H1 (cell line): ENCODE measurements around the gene CCDC88C. TPM values are rescaled to one million over a fixed set of nuclear protein-coding genes. Genes with fewer than 3 reads are reported as not detected.

ENCODE experiments used
- CTCF ChIA-PET: fragments of 300-600 bp; sonication (Branson Sonifier 250); formaldehyde crosslinking; loops from one replicate; lab custom pipeline; 2021; ENCODE audit not compliant: partially characterized antibody; lab: Charles Lee
- POLR2A ChIA-PET: fragments of 300-600 bp; sonication (Branson Sonifier 250); formaldehyde crosslinking; loops from one replicate; lab custom pipeline; 2021; ENCODE audit warnings: inconsistent platforms; ENCODE audit not compliant: partially characterized antibody; lab: Charles Lee
- DNase-seq, 2 experiments: peaks; one replicate each; pipeline versions ENCODE4 v3.0.0 to v3.0.0-alpha.2; 2010 to 2022; ENCODE audit warnings: low spot score in 2 of 2, low read depth in 1 of 2, mixed read lengths in 1 of 2
- FAIRE-seq: peaks from 2 replicates; lab custom pipeline; 2011; peaks lifted over from hg19 to GRCh38; lab: Jason Lieb, UNC
- H2AFZ ChIP-seq: 2 replicates; pipeline ENCODE4 v1.8.1; 2012; ENCODE audit warnings: low read length, inconsistent platforms
- H2AK5ac ChIP-seq: 2 replicates; pipeline ENCODE4 v1.6.1; 2013; ENCODE audit warnings: low read depth, low read length
- H2BK120ac ChIP-seq: replicated peaks from 2 replicates; pipeline ENCODE3; 2013; ENCODE audit warnings: low read depth, low read length, inconsistent platforms
- H2BK12ac ChIP-seq: 2 replicates; pipeline ENCODE4 v1.6.1; 2013; ENCODE audit warnings: low read depth, low read length
- H2BK15ac ChIP-seq: 2 replicates; pipeline ENCODE4 v1.6.1; 2013; ENCODE audit warnings: low read length
- H2BK20ac ChIP-seq: 2 replicates; pipeline ENCODE4 v1.6.1; 2013; ENCODE audit warnings: low read length
- H2BK5ac ChIP-seq: 2 replicates; pipeline ENCODE4 v1.6.1; 2013; ENCODE audit warnings: low read depth, low read length
- H3K14ac ChIP-seq: 2 replicates; pipeline ENCODE4 v1.6.1; 2013; ENCODE audit warnings: inconsistent platforms; ENCODE audit not compliant: insufficient read length
- H3K18ac ChIP-seq: 2 replicates; pipeline ENCODE4 v1.6.1; 2013; ENCODE audit warnings: low read length; ENCODE audit errors: extremely low read depth
- H3K23ac ChIP-seq: 2 replicates; pipeline ENCODE4 v1.6.1; 2013; ENCODE audit warnings: inconsistent platforms; ENCODE audit not compliant: insufficient read length
- H3K23me2 ChIP-seq: 2 replicates; pipeline ENCODE4 v1.6.1; 2013; ENCODE audit warnings: low read depth, low read length
- H3K27ac ChIP-seq: 2 replicates; pipeline ENCODE4 v1.6.1; 2011; ENCODE audit warnings: low read depth, low read length, inconsistent platforms
- H3K27me3 ChIP-seq, 4 experiments: replicated peaks in 1 of 4; 1 replicate in 1 of 4; 2 replicates in 3 of 4; pipeline versions ENCODE4 v1.6.1 to v1.8.1; 2011 to 2013; ENCODE audit warnings: low read length in 3 of 4, mild to moderate bottlenecking in 3 of 4, inconsistent platforms in 2 of 4, mixed read lengths in 2 of 4, moderate library complexity in 1 of 4; ENCODE audit not compliant: control insufficient read depth in 3 of 4, insufficient read depth in 3 of 4; ENCODE audit errors: extremely low read depth in 1 of 4
- H3K36me3 ChIP-seq, 4 experiments: 2 replicates each; pipeline versions ENCODE4 v1.6.1 to v1.8.1; 2011 to 2013; ENCODE audit warnings: mild to moderate bottlenecking in 4 of 4, low read length in 3 of 4, moderate library complexity in 2 of 4, control low read depth in 1 of 4, inconsistent platforms in 1 of 4; ENCODE audit not compliant: insufficient read depth in 4 of 4, control insufficient read depth in 2 of 4
- H3K4ac ChIP-seq: replicated peaks from 2 replicates; pipeline ENCODE3; 2013; ENCODE audit warnings: low read length, low read depth, mixed read lengths, inconsistent platforms; ENCODE audit not compliant: insufficient read length
- H3K4me1 ChIP-seq, 4 experiments: replicated peaks in 1 of 4; 1 replicate in 1 of 4; 2 replicates in 3 of 4; pipeline versions ENCODE4 v1.6.1 to v1.8.1; 2011 to 2013; ENCODE audit warnings: low read length in 3 of 4, inconsistent platforms in 2 of 4, mixed read lengths in 1 of 4; ENCODE audit not compliant: insufficient read depth in 4 of 4, control insufficient read depth in 3 of 4
- H3K4me2 ChIP-seq, 2 experiments: 2 replicates each; pipeline versions ENCODE4 v1.6.1 to v1.8.1; 2011 to 2013; ENCODE audit warnings: low read depth in 2 of 2, low read length in 2 of 2, control low read depth in 1 of 2, inconsistent platforms in 1 of 2, mild to moderate bottlenecking in 1 of 2; ENCODE audit not compliant: insufficient read depth in 1 of 2
- H3K4me3 ChIP-seq, 4 experiments: fragments of 200-600, 300-600 bp in 1 of 4; sonication (generic), shearing (Covaris generic), sonication (Bioruptor Twin) in 1 of 4; 2 replicates each; pipeline versions ENCODE4 v1.5.1 to v1.8.1; 2011 to 2016; ENCODE audit warnings: low read length in 4 of 4, low read depth in 3 of 4, control low read depth in 2 of 4, inconsistent platforms in 2 of 4, mild to moderate bottlenecking in 2 of 4, mixed read lengths in 1 of 4, moderate library complexity in 1 of 4; ENCODE audit not compliant: insufficient read depth in 2 of 4; ENCODE audit errors: extremely low read depth in 1 of 4
- H3K56ac ChIP-seq: replicated peaks from 2 replicates; pipeline ENCODE3; 2013; ENCODE audit warnings: low read depth, mild to moderate bottlenecking, mixed read lengths, low read length, inconsistent platforms; ENCODE audit not compliant: insufficient read length
- H3K79me1 ChIP-seq: 2 replicates; pipeline ENCODE4 v1.6.1; 2013; ENCODE audit warnings: low read depth, low read length, control low read depth
- H3K79me2 ChIP-seq, 2 experiments: 2 replicates each; pipeline versions ENCODE4 v1.6.1 to v1.8.1; 2012 to 2013; ENCODE audit warnings: low read length in 2 of 2, mild to moderate bottlenecking in 2 of 2, inconsistent platforms in 1 of 2; ENCODE audit not compliant: insufficient read depth in 2 of 2, control insufficient read depth in 1 of 2
- H3K9ac ChIP-seq, 4 experiments: replicated peaks in 1 of 4; 1 replicate in 1 of 4; 2 replicates in 3 of 4; pipeline versions ENCODE4 v1.6.1 to v1.8.1; 2011 to 2013; ENCODE audit warnings: low read depth in 3 of 4, low read length in 3 of 4, control low read depth in 2 of 4, mild to moderate bottlenecking in 2 of 4, moderate library complexity in 2 of 4, inconsistent platforms in 1 of 4; ENCODE audit errors: extremely low read depth in 1 of 4
- H3K9me3 ChIP-seq, 2 experiments: 2 replicates each; pipeline versions ENCODE4 v1.6.1 to v1.8.1; 2012 to 2013; ENCODE audit warnings: mild to moderate bottlenecking in 2 of 2, moderate library complexity in 2 of 2, control low read depth in 1 of 2, inconsistent platforms in 1 of 2, low read depth in 1 of 2, low read length in 1 of 2, mixed read lengths in 1 of 2; ENCODE audit not compliant: insufficient read depth in 2 of 2
- H4K20me1 ChIP-seq, 2 experiments: replicated peaks in 1 of 2; 2 replicates each; pipeline versions ENCODE3 to v1.8.1; 2011 to 2013; ENCODE audit warnings: inconsistent platforms in 2 of 2, low read length in 2 of 2, mild to moderate bottlenecking in 1 of 2; ENCODE audit not compliant: insufficient read depth in 2 of 2, control insufficient read depth in 1 of 2
- H4K5ac ChIP-seq: 2 replicates; pipeline ENCODE4 v1.6.1; 2013; ENCODE audit warnings: low read length, low read depth, mixed read lengths, inconsistent platforms; ENCODE audit not compliant: insufficient read length
- H4K8ac ChIP-seq: 2 replicates; pipeline ENCODE4 v1.8.0; 2013; ENCODE audit warnings: mild to moderate bottlenecking, moderate library complexity, low read length, inconsistent platforms; ENCODE audit not compliant: insufficient read depth; ENCODE audit errors: extremely low read depth
- H4K91ac ChIP-seq: replicated peaks from 2 replicates; pipeline ENCODE3; 2013; ENCODE audit warnings: low read length, mixed read lengths, inconsistent platforms; ENCODE audit not compliant: insufficient read length
- CHD2 ChIP-seq: IDR thresholded peaks from 2 replicates; pipeline ENCODE4 v1.6.1; 2012; ENCODE audit warnings: low read length, improper control_type of control experiment
- CREB1 ChIP-seq: IDR thresholded peaks from 2 replicates; pipeline ENCODE4 v1.6.1; 2012; ENCODE audit warnings: inconsistent platforms
- CTBP2 ChIP-seq: IDR thresholded peaks from 2 replicates; pipeline ENCODE4 v1.7.0; 2011; ENCODE audit warnings: borderline replicate concordance, mild to moderate bottlenecking, moderate library complexity, mixed read lengths, low read length; ENCODE audit not compliant: insufficient read depth, insufficient read length
- CTCF ChIP-seq, 3 experiments: IDR thresholded peaks; 1 replicate in 2 of 3; 2 replicates in 1 of 3; pipeline versions ENCODE4 v1.5.1 to v1.6.1; 2011; ENCODE audit warnings: low read length in 3 of 3, mild to moderate bottlenecking in 3 of 3, inconsistent platforms in 2 of 3, low read depth in 1 of 3, moderate library complexity in 1 of 3; ENCODE audit not compliant: insufficient read depth in 1 of 3; ENCODE audit errors: control extremely low read depth in 1 of 3
- EGR1 ChIP-seq: IDR thresholded peaks from 2 replicates; pipeline ENCODE4 v1.6.1; 2011; ENCODE audit warnings: low read depth, low read length, borderline replicate concordance
- EP300 ChIP-seq, 2 experiments: IDR thresholded peaks; 1 replicate in 1 of 2; 2 replicates in 1 of 2; pipeline ENCODE4 v1.6.1; 2011 to 2012; ENCODE audit warnings: low read depth in 2 of 2, low read length in 2 of 2, mild to moderate bottlenecking in 2 of 2, borderline replicate concordance in 1 of 2, inconsistent platforms in 1 of 2, moderate library complexity in 1 of 2
- POLR2AphosphoS5 ChIP-seq: IDR thresholded peaks from 2 replicates; pipeline ENCODE4 v1.6.1; 2011; ENCODE audit warnings: low read depth, low read length
- POU5F1 ChIP-seq: IDR thresholded peaks from 2 replicates; pipeline ENCODE4 v1.6.1; 2011; ENCODE audit warnings: low read depth, mild to moderate bottlenecking, low read length, moderate library complexity
- RBBP5 ChIP-seq: IDR thresholded peaks from 2 replicates; pipeline ENCODE4 v1.7.1; 2012; ENCODE audit warnings: low read depth, mild to moderate bottlenecking, inconsistent platforms, low read length, moderate library complexity, borderline replicate concordance
- SIX5 ChIP-seq: IDR thresholded peaks from 2 replicates; pipeline ENCODE4 v1.6.1; 2011; ENCODE audit warnings: mild to moderate bottlenecking, low read depth, low read length
- YY1 ChIP-seq: IDR thresholded peaks from 2 replicates; pipeline ENCODE4 v1.6.1; 2011; ENCODE audit warnings: low read depth, mild to moderate bottlenecking, low read length
- WGBS, 2 experiments: shearing (Covaris generic) in 1 of 2; methylation state at CpG; one replicate each; pipeline versions ENCODE4 v1.1.6 to v1.1.7; 2013 to 2015; ENCODE audit warnings: low lambda C conversion rate in 2 of 2, mixed read lengths in 2 of 2, inconsistent platforms in 1 of 2, low coverage in 1 of 2, missing lambda C conversion rate in 1 of 2; ENCODE audit not compliant: insufficient replicate concordance in 2 of 2, insufficient coverage in 1 of 2, insufficient read length in 1 of 2; ENCODE audit errors: extremely low coverage in 1 of 2, missing lambda C conversion rate in 1 of 2; 5-methylcytosine and 5-hydroxymethylcytosine counted together
- polyA plus RNA-seq, 7 experiments: library from polyadenylated mRNA; depleted of rRNA in 3 of 7; stranded (reverse) in 5 of 7; unstranded in 2 of 7; fragments of >200 nt in 5 of 7; fragments of 200-250 nt in 2 of 7; gene quantifications; 1 replicate in 5 of 7; 2 replicates in 1 of 7; 4 replicates in 1 of 7; pipeline versions ENCODE4 v1.2.1 to v1.2.3, GENCODE V29; 2011 to 2013; ENCODE audit warnings: missing spikeins in 2 of 7, mixed read lengths in 2 of 7
- total RNA-seq: library from RNA; stranded (reverse); fragmentation: NEBNext Ultra II Directional; extraction: Animal tissue kit (Norgen Biotek cat#: 25700); gene quantifications from 2 replicates; pipeline ENCODE4 v1.2.1, GENCODE V29; 2021

CCDC88C gene
- total and polyA plus RNA-seq, 2 of the 8 experiments (the other 6 are each of a cell fraction or from before 2014, with no cell fraction given): 10.3 to 57.7 TPM

DNA sequence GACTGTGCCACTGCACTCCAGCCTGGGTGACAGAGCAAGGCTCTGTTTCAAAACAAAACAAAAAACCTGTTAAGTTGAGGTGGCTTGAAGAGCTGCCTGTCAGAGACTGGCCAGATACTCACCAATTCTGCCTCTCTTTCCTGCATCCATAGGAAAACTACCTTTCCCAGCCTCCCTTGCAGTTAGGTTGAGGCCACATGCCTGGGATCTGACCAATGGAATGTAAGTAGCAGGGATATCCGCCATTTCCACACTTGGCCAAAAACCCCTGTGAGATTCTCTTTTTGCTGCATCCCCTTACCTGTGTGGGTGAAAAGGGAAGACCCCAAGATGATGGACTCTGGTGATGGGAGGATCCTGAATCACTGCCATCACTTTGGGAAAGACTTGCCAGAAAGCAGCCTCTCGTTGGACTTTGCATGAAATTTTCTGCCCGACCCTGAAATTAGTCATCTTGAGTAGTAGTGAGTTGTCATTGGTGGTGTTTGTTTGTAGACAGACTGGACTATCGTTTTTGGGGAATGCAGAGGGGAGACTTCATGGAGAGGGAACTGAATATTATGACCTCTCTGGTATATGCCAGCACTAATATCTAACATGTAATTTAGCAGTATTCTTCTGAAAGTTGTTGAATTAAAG is 187.1 kb downstream of the CCDC88C start:
- H2AFZ ChIP-seq: no peak overlapping the region
- CTCF ChIA-PET: interaction anchor here (0.7 kb wide), 1 partner anchor 34 kb away, joined by 3 read pairs; no protein-coding TSS in a partner anchor
- no peak for TF ChIP-seq POLR2AphosphoS5
- TF ChIP-seq EP300 (IDR thresholded peaks at IDR 0.05; ENCODE audit: borderline replicate concordance in 1 of 2, low read depth in 2 of 2, low read length in 2 of 2): no peak
- TF ChIP-seq RBBP5: no peak
- no peak for TF ChIP-seq CTCF (IDR thresholded peaks at IDR 0.05; ENCODE audit: control extremely low read depth in 1 of 3, insufficient read depth in 1 of 3, low read depth in 1 of 3, low read length in 3 of 3)
- TF ChIP-seq EGR1: no peak
- TF ChIP-seq CTBP2: no peak
- TF ChIP-seq POU5F1: no peak
- TF ChIP-seq CREB1: no peak
- TF ChIP-seq CHD2: no peak
- peak; percentile 76 for TF ChIP-seq YY1
- peak; percentile 58 for TF ChIP-seq SIX5

More for the DNA sequence above, 187.1 kb downstream of the CCDC88C start:
- no peaks in the 10 kb centered on the region for H3K79me1 ChIP-seq
- POLR2A ChIA-PET: interaction anchor here (1.1 kb wide), 1 partner anchor 9 kb away, joined by 3 read pairs; no protein-coding TSS in a partner anchor
- FAIRE-seq (peak; percentile 28), DNase-seq (no peak)
- no peaks in the 10 kb centered on the region for H3K23me2 ChIP-seq
- H3K18ac ChIP-seq: no peak overlapping the region
- H3K4ac ChIP-seq: no peak overlapping the region
- H4K91ac ChIP-seq: no peak overlapping the region
- H3K4me1 ChIP-seq: peaks cover 0 to 10% (median 6%) of the 10 kb centered on the region in 4 experiments; a peak in 6 of 7 replicates
- no peak overlapping the region for H2BK5ac ChIP-seq
- no peaks in the 10 kb centered on the region; a peak in 1 of 7 replicates for H3K27me3 ChIP-seq
- H4K8ac ChIP-seq: no peak overlapping the region
- no peak overlapping the region for H3K27ac ChIP-seq
- no peak overlapping the region for H3K4me2 ChIP-seq
- no peak overlapping the region for H3K9ac ChIP-seq
- no peak overlapping the region for H3K23ac ChIP-seq
- no peak overlapping the region for H3K56ac ChIP-seq
- H2BK12ac ChIP-seq: no peak overlapping the region
- H4K5ac ChIP-seq: no peak overlapping the region
- H3K79me2 ChIP-seq: no peaks in the 10 kb centered on the region
- no peaks in the 10 kb centered on the region for H3K36me3 ChIP-seq
- no peak overlapping the region for H3K4me3 ChIP-seq
- no peak overlapping the region for H2BK20ac ChIP-seq
- H4K20me1 ChIP-seq: no peaks in the 10 kb centered on the region
- H2BK15ac ChIP-seq: no peak overlapping the region
- no peak overlapping the region for H3K14ac ChIP-seq
- H2AK5ac ChIP-seq: no peak overlapping the region; the same call in 1 of the 2 replicates
- 88% methylated on average over 4 of the region's 4 CpGs; no CpG with 5 or more reads in 1 of the 2 experiments for WGBS, 2 experiments
- peaks cover 5 to 7% of the 10 kb centered on the region in 2 experiments; a peak in 3 of 4 replicates for H3K9me3 ChIP-seq
- no peak overlapping the region for H2BK120ac ChIP-seq
